SH-SY5Y (cell line): ENCODE results near the gene COBL.

ENCODE experiments used
- GATA2 ChIP-seq: IDR thresholded peaks from 2 replicates; pipeline ENCODE4 v1.6.1; 2011; ENCODE audit warnings: mild to moderate bottlenecking, low read depth, low read length
- GATA3 ChIP-seq: IDR thresholded peaks from 2 replicates; pipeline ENCODE4 v1.6.1; 2011; ENCODE audit warnings: low read depth, mild to moderate bottlenecking, low read length, moderate library complexity

DNA sequence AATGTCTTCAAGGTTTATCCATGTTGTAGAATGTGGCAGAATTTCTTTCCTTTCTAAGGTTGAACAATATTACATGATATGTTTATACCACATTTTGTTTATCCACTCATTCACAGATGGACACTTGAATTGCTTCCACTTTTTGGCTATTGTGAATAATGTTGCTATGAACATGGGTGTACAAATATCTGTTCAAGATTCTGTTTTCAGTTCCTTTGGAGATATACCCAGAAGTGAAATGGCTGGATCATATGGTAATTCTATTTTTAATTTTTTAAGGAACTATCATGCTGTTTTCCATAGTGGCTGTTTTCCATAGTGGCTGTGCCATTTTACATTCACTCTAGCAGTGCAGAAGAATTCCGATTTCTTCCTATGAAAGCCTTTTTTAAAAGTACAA is 339.2 kb downstream of the COBL start:
- TF ChIP-seq GATA2 (no peak), GATA3 (no peak)
